Measurements from ENCODE around the gene UGT1A9.

GRCh38 chr2:233673896-233674295 is 2.2 kb downstream of the UGT1A9 start:
- TF ChIP-seq CTCF (IDR thresholded peaks at IDR 0.05; ENCODE audit: low read length): no peak
- TF ChIP-seq EZH2phosphoT487 (IDR thresholded peaks at IDR 0.05; ENCODE audit: low read length): no peak
- TF ChIP-seq EZH2 (optimal IDR thresholded peaks at IDR 0.05; ENCODE audit: low read depth, low read length): no peak

All from MM.1S (cell line).